Body of pancreas (tissue), 4 donors: ENCODE measurements around the gene KLB. TPM values are rescaled to one million over a fixed set of nuclear protein-coding genes. Genes with fewer than 3 reads are reported as not detected.
"Not testable (repeated sequence)": the region's sequence is repeated elsewhere in the genome, so short reads cannot be mapped to it uniquely, and the experiment has no call there.

Experiments
- ATAC-seq: fragments of 150-250 bp; one replicate; pipeline ENCODE4 v1.9.1; 2016
- DNase-seq, 4 donors: peaks; one replicate each; pipeline ENCODE4 v3.0.0-alpha.2; 2019
- H3K27ac ChIP-seq, 4 donors: fragments of 200-600 bp; sonication (generic); 1 replicate in 3 of 4; 2 replicates in 1 of 4; pipeline versions ENCODE4 v1.5.1 to v1.6.1; 2016 to 2019; ENCODE audit warnings: mild to moderate bottlenecking in 1 of 4, mixed read lengths in 1 of 4, moderate library complexity in 1 of 4
- H3K27me3 ChIP-seq, 2 donors: fragments of 200-600 bp; sonication (generic); one replicate each; pipeline ENCODE4 v1.6.0; 2016; ENCODE audit warnings: mild to moderate bottlenecking in 1 of 2
- H3K36me3 ChIP-seq, 2 donors: fragments of 200-600 bp; sonication (generic); replicated peaks in 1 of 2; 2 replicates each; pipeline ENCODE4 v1.5.1; 2016; ENCODE audit warnings: low read depth in 2 of 2; ENCODE audit not compliant: insufficient read depth in 1 of 2
- H3K4me1 ChIP-seq: fragments of 200-600 bp; sonication (generic); one replicate; pipeline ENCODE4 v1.6.0; 2016
- H3K4me3 ChIP-seq, 2 donors: fragments of 200-600 bp; sonication (generic); 1 replicate in 1 of 2; 2 replicates in 1 of 2; pipeline ENCODE4 v1.5.1; 2016 to 2019
- H3K9me3 ChIP-seq, 3 donors: fragments of 200-600 bp; sonication (generic); 1 replicate in 2 of 3; 2 replicates in 1 of 3; pipeline ENCODE4 v1.5.1; 2016
- CTCF ChIP-seq, 7 experiments: fragments of 450-650 bp in 4 of 7; fragments of 200-600 bp in 3 of 7; sonication (generic) in 3 of 7; IDR thresholded peaks; one replicate each; pipeline ENCODE4 v1.5.1; 2016 to 2019; ENCODE audit warnings: antibody characterized with exemption in 7 of 7
- POLR2A ChIP-seq, 3 donors: fragments of 450-650 bp; IDR thresholded peaks; one replicate each; pipeline ENCODE4 v1.6.1; 2016; ENCODE audit warnings: antibody characterized with exemption in 3 of 3, mild to moderate bottlenecking in 2 of 3
- WGBS, 2 donors: methylation state at CpG; one replicate each; pipeline ENCODE4 v1.1.5; 2017; 5-methylcytosine and 5-hydroxymethylcytosine counted together
- intact Hi-C: fragments of 100-400 bp; cut with DNase I; formaldehyde crosslinking; loops from one replicate; pipeline ENCODE4 v1.15.1; 2023
- total RNA-seq, 2 donors: library from RNA; depleted of rRNA; stranded (reverse); fragments of >200 nt; gene quantifications; one replicate each; pipeline ENCODE4 v1.1.0, GENCODE V29; 2016

Gene KLB
- total RNA-seq, 2 donors from 2014 or later: 2.1 to 3.6 TPM

GRCh38 chr4:39375478-39375877, 31.3 kb upstream of the KLB start:
- Histone ChIP-seq H3K27ac (no peak overlapping the region), H3K9me3 (peaks cover 0 to 6% (median 0%) of the 10 kb centered on the region in 3 donors), H3K36me3 (no peaks in the 10 kb centered on the region), H3K4me3 (no peak overlapping the region), H3K4me1 (no peaks in the 10 kb centered on the region), H3K27me3 (no peaks in the 10 kb centered on the region)
- TF ChIP-seq POLR2A (IDR thresholded peaks at IDR 0.05) (no peak), CTCF (IDR thresholded peaks at IDR 0.05) (no peak)
- no peak for DNase-seq
- no peak for ATAC-seq
- intact Hi-C loops: no loop called here
- WGBS, 2 donors: 33 to 36% methylated on average over 4 of the region's 4 CpGs

- Histone ChIP-seq H3K9me3 (no peaks in the 10 kb centered on the region), H3K36me3 (no peaks in the 10 kb centered on the region), H3K4me3 (no peak overlapping the region), H3K4me1 (no peaks in the 10 kb centered on the region), H3K27ac (no peak overlapping the region), H3K27me3 (no peaks in the 10 kb centered on the region)
- 56 to 57% methylated on average over 1 of the region's 1 CpG for WGBS, 2 donors
- TF ChIP-seq POLR2A (IDR thresholded peaks at IDR 0.05): no peak
- TF ChIP-seq CTCF (IDR thresholded peaks at IDR 0.05): peak in 4 of 7 experiments; percentile 4 to 44 (median 26)
- DNase-seq (peak in 1 of 4 donors; percentile 60), ATAC-seq (no peak)
- intact Hi-C loops: no loop called here
These were observed 23.0 kb upstream of the KLB start for GRCh38 chr4:39383690-39384089.

- Histone ChIP-seq H3K36me3 (no peaks in the 10 kb centered on the region), H3K27ac (no peak overlapping the region), H3K9me3 (no peaks in the 10 kb centered on the region), H3K4me3 (no peak overlapping the region), H3K4me1 (no peaks in the 10 kb centered on the region), H3K27me3 (no peaks in the 10 kb centered on the region)
- TF ChIP-seq CTCF (IDR thresholded peaks at IDR 0.05) (no peak), POLR2A (IDR thresholded peaks at IDR 0.05) (no peak)
- intact Hi-C loops: no loop called here
- DNase-seq: no peak
- ATAC-seq: no peak
- WGBS, 2 donors: 90 to 94% methylated on average over 10 to 11 of the region's 11 CpGs
These were observed 22.2 kb upstream of the KLB start for GRCh38 chr4:39384563-39384962.

GRCh38 chr4:39390603-39391002, 16.1 kb upstream of the KLB start:
- Histone ChIP-seq H3K4me3 (no peak overlapping the region), H3K27ac (no peak overlapping the region), H3K27me3 (no peaks in the 10 kb centered on the region), H3K9me3 (no peaks in the 10 kb centered on the region), H3K4me1 (no peaks in the 10 kb centered on the region), H3K36me3 (no peaks in the 10 kb centered on the region)
- TF ChIP-seq POLR2A (IDR thresholded peaks at IDR 0.05) (no peak), CTCF (IDR thresholded peaks at IDR 0.05) (no peak)
- no peak for ATAC-seq
- intact Hi-C loops: no loop called here
- 70 to 72% methylated on average over 6 of the region's 6 CpGs for WGBS, 2 donors
- no peak for DNase-seq

GRCh38 chr4:39394706-39395105, 12.0 kb upstream of the KLB start:
- Histone ChIP-seq H3K4me1 (no peaks in the 10 kb centered on the region), H3K36me3 (no peaks in the 10 kb centered on the region), H3K27me3 (no peaks in the 10 kb centered on the region), H3K27ac (no peak overlapping the region), H3K4me3 (no peak overlapping the region), H3K9me3 (no peaks in the 10 kb centered on the region)
- WGBS, 2 donors: 81% methylated on average over 3 of the region's 3 CpGs; no CpG with 5 or more reads in 1 of the 2 donors
- no peak for TF ChIP-seq POLR2A (IDR thresholded peaks at IDR 0.05)
- no peak for TF ChIP-seq CTCF (IDR thresholded peaks at IDR 0.05)
- DNase-seq (no peak), ATAC-seq (no peak)
- intact Hi-C loops: no loop called here

- ATAC-seq, H3K9me3 ChIP-seq, H3K4me3 ChIP-seq, intact Hi-C loops, H3K36me3 ChIP-seq, H3K27me3 ChIP-seq, H3K27ac ChIP-seq, H3K4me1 ChIP-seq, DNase-seq: not testable (repeated sequence)
- 75 to 79% methylated on average over 5 to 6 of the region's 6 CpGs for WGBS, 2 donors
These were observed 5.1 kb upstream of the KLB start for GRCh38 chr4:39401640-39402039.
